Right lobe of liver (tissue), 6 donors: ENCODE measurements around the gene ZNF791. TPM values are rescaled to one million over a fixed set of nuclear protein-coding genes. Genes with fewer than 3 reads are reported as not detected.
A peak's percentile ranks its signal among the peaks of the same experiment; 100 is the strongest.
"Not testable (repeated sequence)": the region's sequence is repeated elsewhere in the genome, so short reads cannot be mapped to it uniquely, and the experiment has no call there.

ENCODE experiments used
- ATAC-seq, 4 donors: fragments of 200-7000 bp; cut with Tn5 transposase; one replicate each; pipeline ENCODE4 v1.9.1; 2020; ENCODE audit warnings: mild to moderate bottlenecking in 4 of 4, moderate library complexity in 4 of 4
- DNase-seq, 3 donors: peaks; one replicate each; pipeline ENCODE4 v3.0.0-alpha.2; 2020
- H3K27ac ChIP-seq, 3 donors: fragments of 200-600 bp; one replicate each; pipeline ENCODE4 v1.8.0; 2022
- H3K27me3 ChIP-seq, 2 donors: fragments of 200-600 bp; one replicate each; pipeline ENCODE4 v1.8.0; 2022
- H3K36me3 ChIP-seq, 4 donors: fragments of 200-600 bp; sonication (generic) in 1 of 4; one replicate each; pipeline versions ENCODE4 v1.5.1 to v1.8.0; 2017 to 2022; ENCODE audit warnings: control low read depth in 1 of 4
- H3K4me1 ChIP-seq, 4 donors: fragments of 200-600 bp; sonication (generic) in 1 of 4; one replicate each; pipeline versions ENCODE4 v1.5.1 to v1.8.0; 2017 to 2022; ENCODE audit warnings: control low read depth in 1 of 4
- H3K4me3 ChIP-seq, 3 donors: fragments of 200-600 bp; one replicate each; pipeline ENCODE4 v1.8.0; 2022
- H3K9me3 ChIP-seq, 4 donors: fragments of 200-600 bp; sonication (generic) in 1 of 4; one replicate each; pipeline versions ENCODE4 v1.5.1 to v1.8.0; 2017 to 2022; ENCODE audit warnings: control low read depth in 1 of 4
- CTCF ChIP-seq, 4 donors: fragments of 200-600 bp in 3 of 4; fragments of 450-650 bp in 1 of 4; IDR thresholded peaks; one replicate each; pipeline versions ENCODE4 v1.5.1 to v1.8.0; 2016 to 2022; ENCODE audit warnings: antibody characterized with exemption in 4 of 4, mild to moderate bottlenecking in 2 of 4
- POLR2A ChIP-seq: fragments of 450-650 bp; IDR thresholded peaks from one replicate; pipeline ENCODE4 v1.6.1; 2017; ENCODE audit warnings: antibody characterized with exemption, mild to moderate bottlenecking
- WGBS: methylation state at CpG from one replicate; pipeline ENCODE4 v1.1.6; 2018; ENCODE audit warnings: low coverage, low lambda C conversion rate; ENCODE audit not compliant: insufficient coverage; ENCODE audit errors: missing lambda C conversion rate; 5-methylcytosine and 5-hydroxymethylcytosine counted together
- intact Hi-C, 2 donors: fragments of 100-400 bp; cut with DNase I; formaldehyde crosslinking; loops; one replicate each; pipeline versions ENCODE4 v1.11.2 to v1.14.1; 2022
- long read RNA-seq: library from polyadenylated mRNA; unstranded; transcript quantifications from one replicate; pipeline ENCODE4 v2.0.0, GENCODE V29; 2019
- total RNA-seq, 6 experiments: library from RNA; depleted of rRNA in 2 of 6; stranded (reverse); fragments of >200 nt in 2 of 6; fragmentation: NEBNext Ultra II Directional in 3 of 6; extraction: Animal tissue kit (Norgen Biotek cat#: 25700) in 3 of 6; gene quantifications; one replicate each; pipeline versions ENCODE4 v1.1.0 to v1.2.4, GENCODE V29; 2016 to 2023
- donor health status: DM: no; HTN: yes; CAD: no.
- donor health status: DM: no; HTN: no; CAD: no.
- donor health status: DM: no; HTN: no; CAD: no.
- donor health status: DM: no; HTN: yes; CAD: no.
- donor health status: DM: no; HTN: yes; CAD: no.

ZNF791 gene
- 10 to 100 TPM in 1 of 6 experiments, 1 to 10 TPM in 5; 5.5 to 10.7 (median 7.8) TPM for total RNA-seq
- long read RNA-seq, full-length matches to known transcripts, result 2 of 2 reads
- long read RNA-seq, partial matches to known transcripts, result 0 of 2 reads
- long read RNA-seq, other reads (novel, unspliced or antisense), result 0 of 2 reads

GRCh38 chr19:12610540-12611360 is at the start of gene ZNF791, which contains the start of gene ZNF490:
TSS of gene ZNF791 (plus strand) at chr19:12610920. CDS start at chr19:12611080, 160 bp downstream.
TSS of gene ZNF490 (minus strand) at chr19:12610813. CDS start at chr19:12610680, 133 bp downstream.
- WGBS, result 0% methylated on average over 23 of the region's 61 CpGs
- peak within 1 kb of the TSS; percentile 76 to 99 (median 99) for H3K4me3 ChIP-seq
- peak; percentile 96 to 99 (median 98) for DNase-seq
- H3K27ac ChIP-seq, result peak within 1 kb of the TSS; percentile 96 to 97 (median 96)
- H3K27me3 ChIP-seq, result no peaks in the 10 kb centered on the region
- H3K9me3 ChIP-seq, result no peaks in the 10 kb centered on the region
- peaks cover 0 to 17% (median 2%) of the 10 kb centered on the region in 4 donors for H3K4me1 ChIP-seq
- peaks cover 0 to 15% (median under 1%) of the 10 kb centered on the region in 4 donors for H3K36me3 ChIP-seq
- no peak for TF ChIP-seq CTCF (IDR thresholded peaks at IDR 0.05)
- TF ChIP-seq POLR2A, result peak; percentile 83
- ATAC-seq, result peak; percentile 98 to 99 (median 98)
- intact Hi-C loops, result no loop called here

- WGBS, result 14% methylated on average over 19 of the region's 19 CpGs
- TF ChIP-seq CTCF (IDR thresholded peaks at IDR 0.05), result peak; percentile 92 to 98 (median 93)
- no peak for TF ChIP-seq POLR2A
- ATAC-seq, result peak; percentile 99 to 100 (median 100)
- H3K9me3 ChIP-seq, result no peaks in the 10 kb centered on the region
- H3K27ac ChIP-seq, result no peak overlapping the region
- peak; percentile 84 to 87 (median 86) for DNase-seq
- no peaks in the 10 kb centered on the region for H3K4me1 ChIP-seq
- no peaks in the 10 kb centered on the region for H3K27me3 ChIP-seq
- H3K4me3 ChIP-seq, result no peak overlapping the region
- intact Hi-C loops, result loop anchor here (5.0 to 10.0 kb wide), 3 partner anchors 101 to 281 kb away; partner anchors contain the start of genes MAN2B1 (in 1 of the 2) and WDR83 (in 1 of the 2)
- no peaks in the 10 kb centered on the region for H3K36me3 ChIP-seq
Observed at GRCh38 chr19:12564016-12564664, 46.6 kb upstream of the ZNF791 start.

- H3K4me3 ChIP-seq, H3K9me3 ChIP-seq, H3K4me1 ChIP-seq, H3K36me3 ChIP-seq, H3K27me3 ChIP-seq, DNase-seq, ATAC-seq, H3K27ac ChIP-seq: not testable (repeated sequence)
- intact Hi-C loops, result loop anchor here (10.0 kb wide), 2 partner anchors 98 to 278 kb away; partner anchors contain the start of genes MAN2B1 (in 1 of the 2) and WDR83 (in 1 of the 2)
- 85% methylated on average over 3 of the region's 5 CpGs for WGBS
Observed at GRCh38 chr19:12566380-12566779, 44.3 kb upstream of the ZNF791 start.

- H3K36me3 ChIP-seq, result no peaks in the 10 kb centered on the region
- H3K4me1 ChIP-seq, result no peaks in the 10 kb centered on the region
- WGBS, result 74% methylated on average over 4 of the region's 4 CpGs
- TF ChIP-seq POLR2A, result no peak
- TF ChIP-seq CTCF (IDR thresholded peaks at IDR 0.05), result no peak
- H3K27me3 ChIP-seq, result no peaks in the 10 kb centered on the region
- ATAC-seq (no peak), DNase-seq (no peak)
- no peak overlapping the region for H3K4me3 ChIP-seq
- intact Hi-C loops, result loop anchor here (10.0 kb wide), 2 partner anchors 97 to 277 kb away; partner anchors contain the start of genes MAN2B1 (in 1 of the 2) and WDR83 (in 1 of the 2)
- H3K9me3 ChIP-seq, result no peaks in the 10 kb centered on the region
- H3K27ac ChIP-seq, result no peak overlapping the region
Observed at GRCh38 chr19:12567951-12568350, 42.8 kb upstream of the ZNF791 start.
